Upper lobe of right lung (tissue), 1 donor: ENCODE results near the gene DPP10. TPM values are rescaled to one million over a fixed set of nuclear protein-coding genes. Genes with fewer than 3 reads are reported as not detected.

Source experiments
- ATAC-seq: fragments of 200-7000 bp; cut with Tn5 transposase; one replicate; pipeline ENCODE4 v1.9.1; 2020; ENCODE audit warnings: mild to moderate bottlenecking, moderate library complexity
- DNase-seq: peaks from one replicate; pipeline ENCODE4 v3.0.0-alpha.2; 2020
- H3K27ac ChIP-seq: fragments of 200-600 bp; one replicate; pipeline ENCODE4 v1.8.0; 2022
- H3K27me3 ChIP-seq: fragments of 200-600 bp; one replicate; pipeline ENCODE4 v1.8.0; 2022; ENCODE audit warnings: mild to moderate bottlenecking
- H3K36me3 ChIP-seq: fragments of 200-600 bp; one replicate; pipeline ENCODE4 v1.8.0; 2022
- H3K4me1 ChIP-seq: fragments of 200-600 bp; one replicate; pipeline ENCODE4 v1.8.0; 2022
- H3K4me3 ChIP-seq: fragments of 200-600 bp; one replicate; pipeline ENCODE4 v1.8.0; 2022; ENCODE audit warnings: mild to moderate bottlenecking
- H3K9me3 ChIP-seq: fragments of 200-600 bp; one replicate; pipeline ENCODE4 v1.8.0; 2022
- CTCF ChIP-seq: fragments of 200-600 bp; IDR thresholded peaks from one replicate; pipeline ENCODE4 v1.8.0; 2022; ENCODE audit warnings: antibody characterized with exemption
- intact Hi-C: fragments of 100-400 bp; cut with DNase I; formaldehyde crosslinking; loops from one replicate; pipeline ENCODE4 v1.11.0; 2022
- total RNA-seq: library from RNA; stranded (reverse); fragmentation: NEBNext Ultra II Directional; extraction: Animal tissue kit (Norgen Biotek cat#: 25700); gene quantifications from one replicate; pipeline ENCODE4 v1.2.1, GENCODE V29; 2021
- donor health status: DM: no; HTN: yes; CAD: no; lungs with severe emphysema.

Gene DPP10
- total RNA-seq, 1 donor from 2014 or later = 1.0 TPM

- intact Hi-C loops = no loop called here
- no peak for ATAC-seq
- no peaks in the 10 kb centered on the region for H3K36me3 ChIP-seq
Measured at GRCh38 chr2:114933671-114934241, 491.3 kb downstream of the DPP10 start.

GRCh38 chr2:114935031-114935430 is 492.6 kb downstream of the DPP10 start:
- TF ChIP-seq CTCF = no peak
- intact Hi-C loops = no loop called here
- ATAC-seq = no peak

More at GRCh38 chr2:114933671-114934241, 491.3 kb downstream of the DPP10 start:
- Histone ChIP-seq H3K4me3 (no peak overlapping the region), H3K27me3 (no peaks in the 10 kb centered on the region), H3K4me1 (no peaks in the 10 kb centered on the region), H3K9me3 (no peaks in the 10 kb centered on the region), H3K27ac (no peak overlapping the region)
- TF ChIP-seq CTCF = no peak
- DNase-seq = no peak

GRCh38 chr2:114937366-114937930 is 495.0 kb downstream of the DPP10 start:
- no peak overlapping the region for H3K4me3 ChIP-seq
- TF ChIP-seq CTCF = no peak

More at GRCh38 chr2:114935031-114935430, 492.6 kb downstream of the DPP10 start:
- H3K9me3 ChIP-seq = no peaks in the 10 kb centered on the region
- H3K27me3 ChIP-seq = no peaks in the 10 kb centered on the region
- DNase-seq = no peak
- no peaks in the 10 kb centered on the region for H3K4me1 ChIP-seq
- H3K4me3 ChIP-seq = no peak overlapping the region
- no peaks in the 10 kb centered on the region for H3K36me3 ChIP-seq
- H3K27ac ChIP-seq = no peak overlapping the region

DNA sequence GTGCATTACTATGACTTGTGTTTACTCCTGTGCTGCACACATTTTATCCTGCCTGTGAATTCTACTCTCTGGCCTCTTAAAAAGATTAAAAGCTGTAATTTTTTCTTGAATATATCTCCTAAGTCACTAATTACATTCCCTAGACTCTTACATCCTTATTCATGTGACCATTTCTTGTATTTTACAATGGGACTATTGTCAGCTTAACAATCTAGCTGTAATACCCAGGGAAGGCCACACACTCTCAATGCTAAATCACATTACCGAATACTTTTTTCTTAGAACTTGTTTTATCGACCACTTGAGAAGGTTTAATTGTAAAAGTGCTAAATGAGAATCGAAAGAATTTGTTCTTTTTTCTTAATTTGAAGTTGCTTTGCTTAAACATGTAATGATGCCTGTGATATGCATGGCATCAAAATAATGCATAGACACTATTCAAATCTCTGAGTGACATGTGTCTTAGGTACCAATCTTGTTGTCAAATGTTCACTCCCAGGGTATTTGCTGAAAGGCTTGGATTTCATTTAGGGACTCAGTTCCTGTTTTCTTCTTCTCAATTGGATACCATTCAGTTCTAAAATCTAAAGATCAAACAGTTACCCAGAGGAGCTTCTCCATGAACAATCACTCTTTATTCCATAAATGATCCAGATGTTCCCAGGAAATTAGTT is 498.5 kb downstream of the DPP10 start:
- H3K36me3 ChIP-seq = no peaks in the 10 kb centered on the region
- H3K4me1 ChIP-seq = no peaks in the 10 kb centered on the region
- H3K27ac ChIP-seq = no peak overlapping the region
- DNase-seq (no peak), ATAC-seq (no peak)
- H3K4me3 ChIP-seq = no peak overlapping the region
- intact Hi-C loops = no loop called here
- no peak for TF ChIP-seq CTCF
- H3K9me3 ChIP-seq = no peaks in the 10 kb centered on the region
- H3K27me3 ChIP-seq = no peaks in the 10 kb centered on the region

More at GRCh38 chr2:114937366-114937930, 495.0 kb downstream of the DPP10 start:
- H3K27ac ChIP-seq = no peak overlapping the region
- no peaks in the 10 kb centered on the region for H3K27me3 ChIP-seq
- no peaks in the 10 kb centered on the region for H3K9me3 ChIP-seq
- no peaks in the 10 kb centered on the region for H3K36me3 ChIP-seq
- H3K4me1 ChIP-seq = no peaks in the 10 kb centered on the region
- intact Hi-C loops = no loop called here
- ATAC-seq (no peak), DNase-seq (no peak)

GRCh38 chr2:114949228-114949804 is 506.9 kb downstream of the DPP10 start:
- no peak overlapping the region for H3K27ac ChIP-seq
- H3K36me3 ChIP-seq = no peaks in the 10 kb centered on the region
- ATAC-seq (no peak), DNase-seq (no peak)
- H3K27me3 ChIP-seq = no peaks in the 10 kb centered on the region
- H3K4me3 ChIP-seq = no peak overlapping the region
- no peak for TF ChIP-seq CTCF
- H3K9me3 ChIP-seq = no peaks in the 10 kb centered on the region
- H3K4me1 ChIP-seq = no peaks in the 10 kb centered on the region
- intact Hi-C loops = no loop called here
